ENCODE data around the gene SLC12A7. TPM values are rescaled to one million over a fixed set of nuclear protein-coding genes. Genes with fewer than 3 reads are reported as not detected.

SLC12A7 gene
- total and polyA plus RNA-seq, 2 donors (not counting 1 experiment from before 2014, with no cell fraction given), result 2.9 to 23.9 TPM

GRCh38 chr5:1058083-1058945, 53.5 kb downstream of the SLC12A7 start:
- Histone ChIP-seq H3K9me3 (ENCODE audit: control insufficient read depth, insufficient read depth, low read depth, low read length) (no peaks in the 10 kb centered on the region), H3K27me3 (ENCODE audit: control insufficient read depth, insufficient read depth, low read length) (no peaks in the 10 kb centered on the region), H3K79me2 (ENCODE audit: control insufficient read depth, insufficient read depth, low read length) (no peaks in the 10 kb centered on the region), H3K4me1 (ENCODE audit: control insufficient read depth, extremely low read depth, insufficient read depth, low read length) (no peaks in the 10 kb centered on the region), H4K20me1 (ENCODE audit: control insufficient read depth, extremely low read depth, insufficient read depth, low read length) (no peaks in the 10 kb centered on the region), H2AFZ (ENCODE audit: low read length) (no peak overlapping the region), H3K36me3 (ENCODE audit: control insufficient read depth, insufficient read depth, low read length) (no peaks in the 10 kb centered on the region), H3K4me2 (ENCODE audit: extremely low read depth, insufficient read depth, low read length) (no peak overlapping the region), H3K9ac (ENCODE audit: insufficient read depth, low read length) (no peak overlapping the region), H3K27ac (ENCODE audit: insufficient read depth, low read length) (no peak overlapping the region), H3K4me3 (replicated peaks in 1 of 4; ENCODE audit: control extremely low read depth in 1 of 4, insufficient read depth in 1 of 4, low read depth in 3 of 4, low read length in 4 of 4) (no peak overlapping the region)
- DNase-seq (ENCODE audit: low read depth in 2 of 2), result no peak
- no peak for TF ChIP-seq EZH2 (IDR thresholded peaks at IDR 0.05; ENCODE audit: low read length, missing control alignments)
- no peak for TF ChIP-seq CTCF (conservative IDR thresholded peaks at IDR 0.05 in 1 of 2, IDR thresholded peaks at IDR 0.05 in 1 of 2; ENCODE audit: low read depth in 1 of 2, low read length in 2 of 2)

- Histone ChIP-seq H3K27ac (ENCODE audit: insufficient read depth, low read length) (no peak overlapping the region), H2AFZ (ENCODE audit: low read length) (no peak overlapping the region), H3K4me3 (replicated peaks in 1 of 4; ENCODE audit: control extremely low read depth in 1 of 4, insufficient read depth in 1 of 4, low read depth in 3 of 4, low read length in 4 of 4) (no peak overlapping the region), H3K4me2 (ENCODE audit: extremely low read depth, insufficient read depth, low read length) (no peak overlapping the region), H3K9me3 (ENCODE audit: control insufficient read depth, insufficient read depth, low read depth, low read length) (no peaks in the 10 kb centered on the region), H3K79me2 (ENCODE audit: control insufficient read depth, insufficient read depth, low read length) (no peaks in the 10 kb centered on the region), H3K9ac (ENCODE audit: insufficient read depth, low read length) (no peak overlapping the region), H4K20me1 (ENCODE audit: control insufficient read depth, extremely low read depth, insufficient read depth, low read length) (no peaks in the 10 kb centered on the region), H3K36me3 (ENCODE audit: control insufficient read depth, insufficient read depth, low read length) (no peaks in the 10 kb centered on the region), H3K4me1 (ENCODE audit: control insufficient read depth, extremely low read depth, insufficient read depth, low read length) (no peaks in the 10 kb centered on the region), H3K27me3 (ENCODE audit: control insufficient read depth, insufficient read depth, low read length) (no peaks in the 10 kb centered on the region)
- no peak for DNase-seq (ENCODE audit: low read depth in 2 of 2)
- TF ChIP-seq CTCF (conservative IDR thresholded peaks at IDR 0.05 in 1 of 2, IDR thresholded peaks at IDR 0.05 in 1 of 2; ENCODE audit: low read depth in 1 of 2, low read length in 2 of 2), result no peak
- TF ChIP-seq EZH2 (IDR thresholded peaks at IDR 0.05; ENCODE audit: low read length, missing control alignments), result no peak
Observed at GRCh38 chr5:1057485-1058082, 54.3 kb downstream of the SLC12A7 start.

- Histone ChIP-seq H3K9me3 (ENCODE audit: control insufficient read depth, insufficient read depth, low read depth, low read length) (no peaks in the 10 kb centered on the region), H3K27ac (ENCODE audit: insufficient read depth, low read length) (no peak overlapping the region), H3K36me3 (ENCODE audit: control insufficient read depth, insufficient read depth, low read length) (no peaks in the 10 kb centered on the region)
Observed at GRCh38 chr5:1056611-1057484, 55.0 kb downstream of the SLC12A7 start.

More at GRCh38 chr5:1056611-1057484, 55.0 kb downstream of the SLC12A7 start:
- no peaks in the 10 kb centered on the region for H3K4me1 ChIP-seq (ENCODE audit: control insufficient read depth, extremely low read depth, insufficient read depth, low read length)
- H4K20me1 ChIP-seq (ENCODE audit: control insufficient read depth, extremely low read depth, insufficient read depth, low read length), result no peaks in the 10 kb centered on the region
- DNase-seq (ENCODE audit: low read depth in 2 of 2), result no peak
- no peaks in the 10 kb centered on the region for H3K79me2 ChIP-seq (ENCODE audit: control insufficient read depth, insufficient read depth, low read length)
- no peaks in the 10 kb centered on the region for H3K27me3 ChIP-seq (ENCODE audit: control insufficient read depth, insufficient read depth, low read length)
- no peak overlapping the region for H3K4me3 ChIP-seq (replicated peaks in 1 of 4; ENCODE audit: control extremely low read depth in 1 of 4, insufficient read depth in 1 of 4, low read depth in 3 of 4, low read length in 4 of 4)
- no peak overlapping the region for H2AFZ ChIP-seq (ENCODE audit: low read length)
- no peak for TF ChIP-seq EZH2 (IDR thresholded peaks at IDR 0.05; ENCODE audit: low read length, missing control alignments)
- no peak for TF ChIP-seq CTCF (conservative IDR thresholded peaks at IDR 0.05 in 1 of 2, IDR thresholded peaks at IDR 0.05 in 1 of 2; ENCODE audit: low read depth in 1 of 2, low read length in 2 of 2)
- H3K4me2 ChIP-seq (ENCODE audit: extremely low read depth, insufficient read depth, low read length), result no peak overlapping the region
- H3K9ac ChIP-seq (ENCODE audit: insufficient read depth, low read length), result no peak overlapping the region
